ENCODE results near the gene CSGALNACT2. TPM values are rescaled to one million over a fixed set of nuclear protein-coding genes. Genes with fewer than 3 reads are reported as not detected.

The CSGALNACT2 gene
- total RNA-seq, 2 experiments from 2014 or later = 29.2 to 30.4 TPM

- Mint-ChIP-seq H3K4me3 (no peak overlapping the region), H3K9me3 (ENCODE audit: insufficient read depth) (no peaks in the 10 kb centered on the region), H3K27me3 (ENCODE audit: low read depth) (no peaks in the 10 kb centered on the region), H3K36me3 (ENCODE audit: low read depth) (peaks cover 37% of the 10 kb centered on the region), H3K27ac (no peak overlapping the region), H3K4me1 (ENCODE audit: low read depth) (peaks cover 43% of the 10 kb centered on the region)
- no peak for DNase-seq
- ChIA-PET POLR2A (interaction anchor here (1.8 kb wide), 1 partner anchor 19 kb away, joined by 6 read pairs; the partner anchor contains the start of gene CSGALNACT2), CTCF (interaction anchor here (1.5 kb wide), 1 partner anchor 48 kb away, joined by 5 read pairs; no protein-coding TSS in a partner anchor)
- no peak for ATAC-seq
Observed at GRCh38 chr10:43156590-43157341, 18.5 kb downstream of the CSGALNACT2 start.

- peaks cover 54% of the 10 kb centered on the region for H3K36me3 Mint-ChIP-seq (ENCODE audit: low read depth)
- H3K27ac Mint-ChIP-seq = no peak overlapping the region
- CTCF ChIA-PET = interaction anchor here (0.6 to 1.2 kb wide), 3 partner anchors 30 to 190 kb away, joined by 3 to 4 read pairs (median 3); no protein-coding TSS in a partner anchor
- H3K9me3 Mint-ChIP-seq (ENCODE audit: insufficient read depth) = no peaks in the 10 kb centered on the region
- no peaks in the 10 kb centered on the region for H3K27me3 Mint-ChIP-seq (ENCODE audit: low read depth)
- POLR2A ChIA-PET = interaction anchor here (0.6 to 3.9 kb wide), 2 partner anchors 20 to 40 kb away, joined by 4 to 17 read pairs; partner anchors contain the start of gene CSGALNACT2
- H3K4me1 Mint-ChIP-seq (ENCODE audit: low read depth) = peaks cover 54% of the 10 kb centered on the region
- DNase-seq = no peak
- ATAC-seq = no peak
- H3K4me3 Mint-ChIP-seq = no peak overlapping the region
Observed at GRCh38 chr10:43158636-43159035, 20.4 kb downstream of the CSGALNACT2 start.

GRCh38 chr10:43160046-43160920 is 22.0 kb downstream of the CSGALNACT2 start:
- no peak overlapping the region for H3K4me3 Mint-ChIP-seq

GRCh38 chr10:43160921-43161255 is 22.6 kb downstream of the CSGALNACT2 start:
- no peaks in the 10 kb centered on the region for H3K27me3 Mint-ChIP-seq (ENCODE audit: low read depth)
- DNase-seq = no peak
- POLR2A ChIA-PET = interaction anchor here (3.9 kb wide), 1 partner anchor 22 kb away, joined by 17 read pairs; the partner anchor contains the start of gene CSGALNACT2
- CTCF ChIA-PET = interaction anchor here (1.1 to 1.9 kb wide), 2 partner anchors 21 to 44 kb away, joined by 3 to 7 read pairs; no protein-coding TSS in a partner anchor
- H3K4me3 Mint-ChIP-seq = no peak overlapping the region
- no peaks in the 10 kb centered on the region for H3K9me3 Mint-ChIP-seq (ENCODE audit: insufficient read depth)
- no peak for ATAC-seq
- H3K4me1 Mint-ChIP-seq (ENCODE audit: low read depth) = peaks cover 51% of the 10 kb centered on the region
- peak overlapping the region; percentile 46 for H3K27ac Mint-ChIP-seq
- peaks cover 53% of the 10 kb centered on the region for H3K36me3 Mint-ChIP-seq (ENCODE audit: low read depth)

More at GRCh38 chr10:43160046-43160920, 22.0 kb downstream of the CSGALNACT2 start:
- POLR2A ChIA-PET = interaction anchor here (1.0 to 3.9 kb wide), 2 partner anchors 15 to 22 kb away, joined by 3 to 17 read pairs; partner anchors contain the start of gene CSGALNACT2
- CTCF ChIA-PET = interaction anchor here (0.8 to 1.9 kb wide), 6 partner anchors 20 to 189 kb away, joined by 3 to 7 read pairs (median 4); partner anchors contain the start of gene CSGALNACT2
- peaks cover 56% of the 10 kb centered on the region for H3K36me3 Mint-ChIP-seq (ENCODE audit: low read depth)
- no peaks in the 10 kb centered on the region for H3K9me3 Mint-ChIP-seq (ENCODE audit: insufficient read depth)
- no peaks in the 10 kb centered on the region for H3K27me3 Mint-ChIP-seq (ENCODE audit: low read depth)
- peaks cover 52% of the 10 kb centered on the region for H3K4me1 Mint-ChIP-seq (ENCODE audit: low read depth)
- DNase-seq = no peak
- H3K27ac Mint-ChIP-seq = peak overlapping the region; percentile 46
- ATAC-seq = no peak

GRCh38 chr10:43162604-43163003 is 24.4 kb downstream of the CSGALNACT2 start:
- Mint-ChIP-seq H3K9me3 (ENCODE audit: insufficient read depth) (no peaks in the 10 kb centered on the region), H3K4me3 (no peak overlapping the region), H3K27me3 (ENCODE audit: low read depth) (no peaks in the 10 kb centered on the region), H3K36me3 (ENCODE audit: low read depth) (peaks cover 44% of the 10 kb centered on the region), H3K27ac (no peak overlapping the region), H3K4me1 (ENCODE audit: low read depth) (peaks cover 41% of the 10 kb centered on the region)
- ATAC-seq = no peak
- ChIA-PET CTCF (interaction anchor here (2.0 kb wide), 1 partner anchor 42 kb away, joined by 7 read pairs; no protein-coding TSS in a partner anchor), POLR2A (interaction anchor here (1.7 kb wide), 1 partner anchor 22 kb away, joined by 6 read pairs; no protein-coding TSS in a partner anchor)
- DNase-seq = no peak

- ChIA-PET POLR2A (no interaction called here), CTCF (interaction anchor here (1.4 kb wide), 1 partner anchor 36 kb away, joined by 5 read pairs; no protein-coding TSS in a partner anchor)
- Mint-ChIP-seq H3K27ac (no peak overlapping the region), H3K4me3 (no peak overlapping the region), H3K27me3 (ENCODE audit: low read depth) (no peaks in the 10 kb centered on the region), H3K9me3 (ENCODE audit: insufficient read depth) (no peaks in the 10 kb centered on the region), H3K36me3 (ENCODE audit: low read depth) (peaks cover 55% of the 10 kb centered on the region), H3K4me1 (ENCODE audit: low read depth) (peaks cover 31% of the 10 kb centered on the region)
- ATAC-seq (no peak), DNase-seq (no peak)
Observed at GRCh38 chr10:43166207-43166879, 28.1 kb downstream of the CSGALNACT2 start.

GRCh38 chr10:43166880-43167497 is 28.7 kb downstream of the CSGALNACT2 start:
- Mint-ChIP-seq H3K36me3 (ENCODE audit: low read depth) (peaks cover 55% of the 10 kb centered on the region), H3K9me3 (ENCODE audit: insufficient read depth) (no peaks in the 10 kb centered on the region), H3K27ac (no peak overlapping the region), H3K4me1 (ENCODE audit: low read depth) (peaks cover 30% of the 10 kb centered on the region), H3K27me3 (ENCODE audit: low read depth) (no peaks in the 10 kb centered on the region), H3K4me3 (no peak overlapping the region)
- DNase-seq (no peak), ATAC-seq (no peak)
- CTCF ChIA-PET = no interaction called here
- POLR2A ChIA-PET = interaction anchor here (0.7 kb wide), 1 partner anchor 177 kb away, joined by 4 read pairs; no protein-coding TSS in a partner anchor

GRCh38 chr10:43167498-43167889 is 29.2 kb downstream of the CSGALNACT2 start:
- Mint-ChIP-seq H3K4me1 (ENCODE audit: low read depth) (peaks cover 30% of the 10 kb centered on the region), H3K4me3 (no peak overlapping the region), H3K27ac (no peak overlapping the region), H3K27me3 (ENCODE audit: low read depth) (no peaks in the 10 kb centered on the region), H3K36me3 (ENCODE audit: low read depth) (peaks cover 54% of the 10 kb centered on the region), H3K9me3 (ENCODE audit: insufficient read depth) (no peaks in the 10 kb centered on the region)
- CTCF ChIA-PET = no interaction called here
- POLR2A ChIA-PET = interaction anchor here (0.7 kb wide), 1 partner anchor 177 kb away, joined by 4 read pairs; no protein-coding TSS in a partner anchor
- DNase-seq = no peak
- no peak for ATAC-seq

- ATAC-seq (no peak), DNase-seq (no peak)
- Mint-ChIP-seq H3K4me1 (ENCODE audit: low read depth) (peaks cover 30% of the 10 kb centered on the region), H3K36me3 (ENCODE audit: low read depth) (peaks cover 62% of the 10 kb centered on the region), H3K27ac (no peak overlapping the region), H3K9me3 (ENCODE audit: insufficient read depth) (no peaks in the 10 kb centered on the region), H3K4me3 (no peak overlapping the region), H3K27me3 (ENCODE audit: low read depth) (no peaks in the 10 kb centered on the region)
- CTCF ChIA-PET = interaction anchor here (3.0 kb wide), 1 partner anchor 31 kb away, joined by 13 read pairs; no protein-coding TSS in a partner anchor
- POLR2A ChIA-PET = no interaction called here
Observed at GRCh38 chr10:43170491-43170890, 32.2 kb downstream of the CSGALNACT2 start.

- ChIA-PET CTCF (interaction anchor here (0.9 to 3.0 kb wide), 4 partner anchors 9 to 33 kb away, joined by 3 to 13 read pairs (median 5); no protein-coding TSS in a partner anchor), POLR2A (interaction anchor here (0.9 to 1.7 kb wide), 3 partner anchors 21 to 52 kb away, joined by 3 to 7 read pairs (median 3); partner anchors contain the start of gene CSGALNACT2)
- peak; percentile 47 for DNase-seq
- Mint-ChIP-seq H3K27ac (peak overlapping the region; percentile 8), H3K36me3 (ENCODE audit: low read depth) (peaks cover 79% of the 10 kb centered on the region), H3K9me3 (ENCODE audit: insufficient read depth) (no peaks in the 10 kb centered on the region), H3K4me1 (ENCODE audit: low read depth) (peaks cover 22% of the 10 kb centered on the region), H3K4me3 (no peak overlapping the region), H3K27me3 (ENCODE audit: low read depth) (no peaks in the 10 kb centered on the region)
- ATAC-seq = peak; percentile 53
Observed at GRCh38 chr10:43172645-43173044, 34.4 kb downstream of the CSGALNACT2 start.

Data from activated CD8-positive, alpha-beta T cell treated with anti-CD3 and anti-CD28 coated beads, Interleukin-2, amount 10 ng/mL, durations not matched to agents 7 days and 5 days (primary cell).